ENCODE measurements around the gene CPEB2.

GRCh38 chr4:15025693-15026092 lies 23.4 kb downstream of the CPEB2 start:
- TF ChIP-seq, protein P1, sequence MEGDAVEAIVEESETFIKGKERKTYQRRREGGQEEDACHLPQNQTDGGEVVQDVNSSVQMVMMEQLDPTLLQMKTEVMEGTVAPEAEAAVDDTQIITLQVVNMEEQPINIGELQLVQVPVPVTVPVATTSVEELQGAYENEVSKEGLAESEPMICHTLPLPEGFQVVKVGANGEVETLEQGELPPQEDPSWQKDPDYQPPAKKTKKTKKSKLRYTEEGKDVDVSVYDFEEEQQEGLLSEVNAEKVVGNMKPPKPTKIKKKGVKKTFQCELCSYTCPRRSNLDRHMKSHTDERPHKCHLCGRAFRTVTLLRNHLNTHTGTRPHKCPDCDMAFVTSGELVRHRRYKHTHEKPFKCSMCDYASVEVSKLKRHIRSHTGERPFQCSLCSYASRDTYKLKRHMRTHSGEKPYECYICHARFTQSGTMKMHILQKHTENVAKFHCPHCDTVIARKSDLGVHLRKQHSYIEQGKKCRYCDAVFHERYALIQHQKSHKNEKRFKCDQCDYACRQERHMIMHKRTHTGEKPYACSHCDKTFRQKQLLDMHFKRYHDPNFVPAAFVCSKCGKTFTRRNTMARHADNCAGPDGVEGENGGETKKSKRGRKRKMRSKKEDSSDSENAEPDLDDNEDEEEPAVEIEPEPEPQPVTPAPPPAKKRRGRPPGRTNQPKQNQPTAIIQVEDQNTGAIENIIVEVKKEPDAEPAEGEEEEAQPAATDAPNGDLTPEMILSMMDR (IDR thresholded peaks at IDR 0.05; ENCODE audit: control extremely low read depth in 1 of 3, insufficient read depth in 1 of 3, low read depth in 1 of 3, low read length in 3 of 3) = no peak
- no peak for TF ChIP-seq EZH2 (IDR thresholded peaks at IDR 0.05; ENCODE audit: low read depth, low read length, severe bottlenecking)
- no peak for TF ChIP-seq KDM1A (IDR thresholded peaks at IDR 0.05; ENCODE audit: borderline replicate concordance, low read length)
- no peak for TF ChIP-seq POLR2AphosphoS5 (IDR thresholded peaks at IDR 0.05; ENCODE audit: low read depth, low read length)
- TF ChIP-seq SP2 (IDR thresholded peaks at IDR 0.05; ENCODE audit: low read length) = no peak
- TF ChIP-seq, protein P2, sequence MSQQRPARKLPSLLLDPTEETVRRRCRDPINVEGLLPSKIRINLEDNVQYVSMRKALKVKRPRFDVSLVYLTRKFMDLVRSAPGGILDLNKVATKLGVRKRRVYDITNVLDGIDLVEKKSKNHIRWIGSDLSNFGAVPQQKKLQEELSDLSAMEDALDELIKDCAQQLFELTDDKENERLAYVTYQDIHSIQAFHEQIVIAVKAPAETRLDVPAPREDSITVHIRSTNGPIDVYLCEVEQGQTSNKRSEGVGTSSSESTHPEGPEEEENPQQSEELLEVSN (IDR thresholded peaks at IDR 0.05) = no peak

All from H1 (cell line).